Glutamatergic neuron (in vitro differentiated cells): ENCODE results near the gene CYP46A1. TPM values are rescaled to one million over a fixed set of nuclear protein-coding genes. Genes with fewer than 3 reads are reported as not detected.

Experiments used
- DNase-seq: peaks from one replicate; pipeline ENCODE4 v3.0.0; 2022
- H3K27ac Mint-ChIP-seq: one replicate; pipeline ENCODE4 v1.8.0; 2020; ENCODE audit warnings: mild to moderate bottlenecking, mixed read lengths, inconsistent platforms; ENCODE audit not compliant: unreplicated experiment
- H3K27me3 Mint-ChIP-seq: one replicate; pipeline ENCODE4 v1.8.0; 2020; ENCODE audit warnings: mild to moderate bottlenecking, moderate library complexity, mixed read lengths, inconsistent platforms; ENCODE audit not compliant: unreplicated experiment
- H3K36me3 Mint-ChIP-seq: one replicate; pipeline ENCODE4 v1.8.0; 2020; ENCODE audit warnings: mild to moderate bottlenecking, mixed read lengths, inconsistent platforms; ENCODE audit not compliant: unreplicated experiment
- H3K4me1 Mint-ChIP-seq: one replicate; pipeline ENCODE4 v1.8.0; 2020; ENCODE audit warnings: mild to moderate bottlenecking, low read depth, mixed read lengths, inconsistent platforms; ENCODE audit not compliant: unreplicated experiment
- H3K4me3 Mint-ChIP-seq: one replicate; pipeline ENCODE4 v1.8.0; 2020; ENCODE audit warnings: mild to moderate bottlenecking, mixed read lengths, inconsistent platforms; ENCODE audit not compliant: unreplicated experiment
- H3K9me3 Mint-ChIP-seq: one replicate; pipeline ENCODE4 v1.8.0; 2020; ENCODE audit warnings: mild to moderate bottlenecking, moderate library complexity, mixed read lengths, inconsistent platforms; ENCODE audit not compliant: unreplicated experiment
- total RNA-seq: library from RNA; stranded (reverse); fragmentation: NEBNext Ultra II Directional; extraction: Animal tissue kit (Norgen Biotek cat#: 25700); gene quantifications from one replicate; pipeline ENCODE4 v1.2.1, GENCODE V29; 2021; ENCODE audit not compliant: unreplicated experiment
- TF ChIP-seq, protein P1 (sequence below): fragments of 200-600 bp; sonication (generic); IDR thresholded peaks from one replicate; pipeline ENCODE4 v1.5.0; 2021; ENCODE audit not compliant: partially characterized antibody, unreplicated experiment

CYP46A1 gene
- total RNA-seq, 1 donor from 2014 or later, result 2.1 TPM

DNA sequence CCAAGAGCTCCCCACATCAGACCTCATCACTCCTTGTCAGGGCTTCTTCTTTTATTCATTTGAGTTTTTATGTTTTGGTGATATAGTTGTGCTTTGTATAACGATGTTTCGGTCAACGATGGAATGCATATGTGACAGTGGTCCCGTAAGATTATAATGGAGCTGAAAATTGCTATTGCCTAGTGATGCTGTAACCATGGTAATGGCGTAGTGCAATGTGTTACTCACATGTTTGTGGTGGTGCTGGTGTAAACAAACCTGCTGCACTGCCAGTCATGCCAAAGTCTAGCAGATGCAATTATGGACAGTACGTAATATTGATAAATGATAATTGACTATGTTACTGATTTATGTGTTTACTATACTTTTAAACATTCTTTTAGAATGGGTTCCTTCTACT, 16.3 kb downstream of the CYP46A1 start:
- H3K27ac Mint-ChIP-seq, result no peak overlapping the region
- no peaks in the 10 kb centered on the region for H3K4me1 Mint-ChIP-seq
- H3K9me3 Mint-ChIP-seq, result peaks cover 3% of the 10 kb centered on the region
- H3K36me3 Mint-ChIP-seq, result peaks cover 12% of the 10 kb centered on the region
- DNase-seq, result no peak
- peaks cover 3% of the 10 kb centered on the region for H3K27me3 Mint-ChIP-seq
- no peak overlapping the region for H3K4me3 Mint-ChIP-seq
- TF ChIP-seq, protein P1, sequence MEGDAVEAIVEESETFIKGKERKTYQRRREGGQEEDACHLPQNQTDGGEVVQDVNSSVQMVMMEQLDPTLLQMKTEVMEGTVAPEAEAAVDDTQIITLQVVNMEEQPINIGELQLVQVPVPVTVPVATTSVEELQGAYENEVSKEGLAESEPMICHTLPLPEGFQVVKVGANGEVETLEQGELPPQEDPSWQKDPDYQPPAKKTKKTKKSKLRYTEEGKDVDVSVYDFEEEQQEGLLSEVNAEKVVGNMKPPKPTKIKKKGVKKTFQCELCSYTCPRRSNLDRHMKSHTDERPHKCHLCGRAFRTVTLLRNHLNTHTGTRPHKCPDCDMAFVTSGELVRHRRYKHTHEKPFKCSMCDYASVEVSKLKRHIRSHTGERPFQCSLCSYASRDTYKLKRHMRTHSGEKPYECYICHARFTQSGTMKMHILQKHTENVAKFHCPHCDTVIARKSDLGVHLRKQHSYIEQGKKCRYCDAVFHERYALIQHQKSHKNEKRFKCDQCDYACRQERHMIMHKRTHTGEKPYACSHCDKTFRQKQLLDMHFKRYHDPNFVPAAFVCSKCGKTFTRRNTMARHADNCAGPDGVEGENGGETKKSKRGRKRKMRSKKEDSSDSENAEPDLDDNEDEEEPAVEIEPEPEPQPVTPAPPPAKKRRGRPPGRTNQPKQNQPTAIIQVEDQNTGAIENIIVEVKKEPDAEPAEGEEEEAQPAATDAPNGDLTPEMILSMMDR, result no peak

DNA sequence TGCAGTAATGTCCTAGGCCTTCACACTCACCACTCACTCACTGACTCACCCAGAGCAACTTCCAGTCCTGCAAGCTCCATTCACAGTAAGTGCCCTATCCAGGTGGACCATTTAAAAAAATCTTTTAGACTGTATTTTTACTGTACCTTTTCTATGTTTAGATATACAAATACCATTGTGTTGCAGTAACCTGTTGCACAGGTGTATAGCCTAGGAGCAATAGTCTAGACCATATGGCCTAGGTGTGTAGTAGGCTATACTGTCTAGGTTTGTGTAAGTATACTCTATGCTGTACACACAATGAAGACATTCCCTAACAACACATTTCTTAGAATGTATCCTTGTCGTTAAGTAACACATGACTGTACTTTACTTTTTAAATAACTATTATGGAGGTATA, 17.2 kb downstream of the CYP46A1 start:
- TF ChIP-seq, protein P1, result no peak
- no peak overlapping the region for H3K4me3 Mint-ChIP-seq
- no peak overlapping the region for H3K27ac Mint-ChIP-seq
- H3K9me3 Mint-ChIP-seq, result peaks cover 3% of the 10 kb centered on the region
- H3K27me3 Mint-ChIP-seq, result peaks cover 3% of the 10 kb centered on the region
- H3K4me1 Mint-ChIP-seq, result no peaks in the 10 kb centered on the region
- DNase-seq, result no peak
- H3K36me3 Mint-ChIP-seq, result peaks cover 12% of the 10 kb centered on the region

DNA sequence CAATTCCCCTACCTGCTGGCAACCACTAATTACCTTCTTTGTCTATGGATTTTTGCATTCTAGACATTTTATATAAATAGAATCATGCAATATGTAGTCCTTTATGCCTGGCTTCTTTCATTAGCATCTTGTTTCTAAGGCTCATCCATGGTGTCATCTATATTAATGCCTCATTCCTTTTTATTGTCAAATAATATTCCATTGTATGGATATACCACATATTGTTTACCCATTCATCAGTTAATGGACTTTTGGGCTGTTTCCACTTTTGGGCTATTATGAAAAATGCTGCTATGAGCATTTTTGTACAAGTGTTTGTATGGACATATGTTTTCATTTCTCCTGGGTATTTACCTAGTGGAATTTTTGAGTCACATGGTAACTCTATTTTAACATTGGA, 18.0 kb downstream of the CYP46A1 start:
- peaks cover 12% of the 10 kb centered on the region for H3K36me3 Mint-ChIP-seq
- H3K27me3 Mint-ChIP-seq, result peaks cover 3% of the 10 kb centered on the region
- H3K9me3 Mint-ChIP-seq, result peaks cover 3% of the 10 kb centered on the region
- TF ChIP-seq, protein P1, result no peak
- no peak overlapping the region for H3K27ac Mint-ChIP-seq
- H3K4me1 Mint-ChIP-seq, result no peaks in the 10 kb centered on the region
- H3K4me3 Mint-ChIP-seq, result no peak overlapping the region
- no peak for DNase-seq

DNA sequence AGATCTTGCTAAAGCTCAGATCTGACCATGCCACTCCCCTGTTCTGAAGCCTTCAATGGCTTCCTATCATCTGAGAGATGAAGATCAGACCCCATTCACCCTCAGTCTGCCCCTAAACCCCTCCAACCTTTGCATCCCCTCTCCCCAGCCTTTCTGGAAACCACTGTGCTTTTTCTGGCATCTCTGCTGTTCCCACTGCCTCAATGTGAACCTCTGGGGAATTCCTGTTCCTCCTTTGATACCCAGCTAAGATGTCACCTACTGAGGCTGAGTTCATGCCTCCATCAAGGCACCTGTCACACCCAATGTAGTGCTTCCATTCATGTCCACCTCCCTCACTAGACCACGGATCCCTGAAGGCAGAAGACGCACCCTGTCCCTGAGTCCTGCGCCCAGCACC, 19.3 kb downstream of the CYP46A1 start:
- no peaks in the 10 kb centered on the region for H3K4me1 Mint-ChIP-seq
- H3K9me3 Mint-ChIP-seq, result peaks cover 3% of the 10 kb centered on the region
- H3K27ac Mint-ChIP-seq, result no peak overlapping the region
- no peak overlapping the region for H3K4me3 Mint-ChIP-seq
- TF ChIP-seq, protein P1, result no peak
- no peaks in the 10 kb centered on the region for H3K27me3 Mint-ChIP-seq
- DNase-seq, result no peak
- H3K36me3 Mint-ChIP-seq, result peaks cover 12% of the 10 kb centered on the region

DNA sequence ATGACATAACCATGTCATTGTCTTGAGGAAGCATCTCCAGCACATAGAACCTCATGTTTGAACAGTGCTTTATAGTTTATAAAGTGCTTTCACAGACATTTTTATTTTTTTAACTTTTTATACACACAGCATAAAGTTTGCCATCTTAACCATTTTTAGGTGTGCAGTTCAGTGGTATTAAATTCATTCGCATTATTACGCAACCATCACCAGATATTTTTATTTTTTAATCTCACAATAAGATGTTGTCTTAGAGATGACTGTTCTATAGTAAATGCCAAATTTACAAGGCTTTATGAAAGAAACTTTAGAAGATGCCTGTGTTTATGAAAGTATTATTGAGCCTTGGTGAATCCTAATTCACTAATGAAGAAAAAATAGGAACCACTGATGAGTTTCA, 19.9 kb downstream of the CYP46A1 start:
- Mint-ChIP-seq H3K4me1 (no peaks in the 10 kb centered on the region), H3K4me3 (no peak overlapping the region), H3K27me3 (no peaks in the 10 kb centered on the region), H3K9me3 (peaks cover 3% of the 10 kb centered on the region), H3K27ac (no peak overlapping the region), H3K36me3 (peaks cover 12% of the 10 kb centered on the region)
- TF ChIP-seq, protein P1, result no peak
- DNase-seq, result no peak
